Uterus (tissue), 4 donors: ENCODE results near the gene RNF157. TPM values are rescaled to one million over a fixed set of nuclear protein-coding genes. Genes with fewer than 3 reads are reported as not detected.
"Not testable (repeated sequence)": the region's sequence is repeated elsewhere in the genome, so short reads cannot be mapped to it uniquely, and the experiment has no call there.

Experiments used
- DNase-seq, 2 donors: peaks; one replicate each; pipeline ENCODE4 v3.0.0-alpha.2; 2019 to 2020
- H3K27ac ChIP-seq, 2 donors: fragments of 200-600 bp; sonication (generic); 1 replicate in 1 of 2; 2 replicates in 1 of 2; pipeline ENCODE4 v1.5.1; 2016 to 2018
- H3K27me3 ChIP-seq, 2 donors: fragments of 200-600 bp; sonication (generic); one replicate each; pipeline ENCODE4 v1.5.1; 2018 to 2019; ENCODE audit warnings: control low read depth in 1 of 2
- H3K36me3 ChIP-seq, 2 donors: fragments of 200-600 bp; sonication (generic); one replicate each; pipeline ENCODE4 v1.5.1; 2019; ENCODE audit warnings: control low read depth in 1 of 2
- H3K4me1 ChIP-seq, 2 donors: fragments of 200-600 bp; sonication (generic); one replicate each; pipeline ENCODE4 v1.5.1; 2018 to 2019; ENCODE audit warnings: control low read depth in 1 of 2
- H3K4me3 ChIP-seq, 2 donors: fragments of 200-600 bp; sonication (generic); 1 replicate in 1 of 2; 2 replicates in 1 of 2; pipeline ENCODE4 v1.5.1; 2018 to 2019; ENCODE audit warnings: mild to moderate bottlenecking in 1 of 2
- H3K9me3 ChIP-seq, 2 donors: fragments of 200-600 bp; sonication (generic); one replicate each; pipeline ENCODE4 v1.5.1; 2019; ENCODE audit warnings: control low read depth in 1 of 2
- CTCF ChIP-seq, 4 experiments: fragments of 200-600 bp in 2 of 4; fragments of 450-650 bp in 2 of 4; sonication (generic) in 2 of 4; IDR thresholded peaks; one replicate each; pipeline ENCODE4 v1.5.1; 2016 to 2019; ENCODE audit warnings: antibody characterized with exemption in 4 of 4, mild to moderate bottlenecking in 2 of 4, moderate library complexity in 1 of 4
- POLR2A ChIP-seq, 2 donors: fragments of 450-650 bp; IDR thresholded peaks; one replicate each; pipeline ENCODE4 v1.6.1; 2016; ENCODE audit warnings: antibody characterized with exemption in 2 of 2, mild to moderate bottlenecking in 1 of 2, moderate library complexity in 1 of 2
- intact Hi-C: fragments of 100-400 bp; cut with DNase I; formaldehyde crosslinking; loops from one replicate; pipeline ENCODE4 v1.15.1; 2023; ENCODE audit warnings: low total_unique reads
- total RNA-seq, 4 donors: library from RNA; depleted of rRNA in 3 of 4; stranded (reverse); fragments of >200 nt in 3 of 4; gene quantifications; one replicate each; pipeline versions ENCODE4 v1.1.0 to v1.2.4, GENCODE V29; 2014 to 2023
- donor health status: DM: yes; HTN: yes; CAD: no.

RNF157 gene
- total RNA-seq, 4 donors from 2014 or later, result 0.77 to 5.7 (median 1.7) TPM

GRCh38 chr17:76246080-76247066 is 6.1 kb upstream of the RNF157 start:
- Histone ChIP-seq H3K27me3 (peaks cover 0 to 4% of the 10 kb centered on the region in 2 donors), H3K4me1 (no peaks in the 10 kb centered on the region), H3K9me3 (no peaks in the 10 kb centered on the region), H3K36me3 (no peaks in the 10 kb centered on the region), H3K27ac (no peak overlapping the region), H3K4me3 (no peak overlapping the region)
- intact Hi-C loops, result loop anchor here (10.0 kb wide), 1 partner anchor 498 kb away; no protein-coding TSS in a partner anchor
- TF ChIP-seq CTCF (IDR thresholded peaks at IDR 0.05), result no peak
- no peak for TF ChIP-seq POLR2A (IDR thresholded peaks at IDR 0.05)
- DNase-seq, result no peak

- H3K9me3 ChIP-seq, H3K27ac ChIP-seq, DNase-seq, H3K4me3 ChIP-seq, H3K36me3 ChIP-seq, H3K27me3 ChIP-seq, H3K4me1 ChIP-seq: not testable (repeated sequence)
- intact Hi-C loops, result loop anchor here (10.0 kb wide), 1 partner anchor 500 kb away; no protein-coding TSS in a partner anchor
These were observed 4.4 kb upstream of the RNF157 start for GRCh38 chr17:76244721-76245120.

- intact Hi-C loops, result loop anchor here (10.0 kb wide), 1 partner anchor 501 kb away; no protein-coding TSS in a partner anchor
- H3K36me3 ChIP-seq, result no peaks in the 10 kb centered on the region
- no peak for DNase-seq
These were observed 3.8 kb upstream of the RNF157 start for GRCh38 chr17:76243826-76244679.

GRCh38 chr17:76241691-76242255 is 1.5 kb upstream of the RNF157 start:
- no peak overlapping the region for H3K27ac ChIP-seq
- TF ChIP-seq CTCF (IDR thresholded peaks at IDR 0.05) (no peak), POLR2A (IDR thresholded peaks at IDR 0.05) (no peak)
- no peaks in the 10 kb centered on the region for H3K9me3 ChIP-seq
- DNase-seq, result no peak
- intact Hi-C loops, result loop anchor here (10.0 kb wide), 1 partner anchor 503 kb away; no protein-coding TSS in a partner anchor
- H3K36me3 ChIP-seq, result no peaks in the 10 kb centered on the region
- H3K4me1 ChIP-seq, result no peaks in the 10 kb centered on the region
- H3K27me3 ChIP-seq, result peaks cover 0 to 4% of the 10 kb centered on the region in 2 donors
- no peak overlapping the region for H3K4me3 ChIP-seq

More at GRCh38 chr17:76243826-76244679, 3.8 kb upstream of the RNF157 start:
- H3K27me3 ChIP-seq, result peaks cover 0 to 4% of the 10 kb centered on the region in 2 donors
- no peak overlapping the region for H3K4me3 ChIP-seq
- TF ChIP-seq POLR2A (IDR thresholded peaks at IDR 0.05), result no peak
- TF ChIP-seq CTCF (IDR thresholded peaks at IDR 0.05), result no peak
- no peak overlapping the region for H3K27ac ChIP-seq
- no peaks in the 10 kb centered on the region for H3K4me1 ChIP-seq
- no peaks in the 10 kb centered on the region for H3K9me3 ChIP-seq

- H3K27ac ChIP-seq, result no peak overlapping the region
- H3K36me3 ChIP-seq, result no peaks in the 10 kb centered on the region
- peak overlapping the region; percentile 41 to 45 for H3K4me3 ChIP-seq
- DNase-seq, result peak in 1 of 2 donors; percentile 31
- no peaks in the 10 kb centered on the region for H3K4me1 ChIP-seq
- H3K27me3 ChIP-seq, result peaks cover 0 to 4% of the 10 kb centered on the region in 2 donors
- no peaks in the 10 kb centered on the region for H3K9me3 ChIP-seq
- TF ChIP-seq CTCF (IDR thresholded peaks at IDR 0.05), result no peak
- intact Hi-C loops, result loop anchor here (10.0 kb wide), 1 partner anchor 504 kb away; no protein-coding TSS in a partner anchor
These were observed 878 bp upstream of the RNF157 start for GRCh38 chr17:76241204-76241538.
